ENCODE data around the gene NOG.

Gene NOG

GRCh38 chr17:56596691-56597494, 3.4 kb downstream of the NOG start:
- peak in 1 of 56 donors; percentile 10 for DNase-seq

GRCh38 chr17:56597495-56597990, 4.0 kb downstream of the NOG start:
- DNase-seq, result peak in 4 of 56 donors; percentile 3 to 38 (median 16)

GRCh38 chr17:56598466-56598865, 5.0 kb downstream of the NOG start:
- no peak for DNase-seq

- no peak for DNase-seq
These were observed 5.6 kb downstream of the NOG start for GRCh38 chr17:56599088-56599487.

GRCh38 chr17:56599566-56599965, 6.1 kb downstream of the NOG start:
- no peak for DNase-seq

- DNase-seq, result no peak
These were observed 6.8 kb downstream of the NOG start for GRCh38 chr17:56600256-56600655.

- DNase-seq, result no peak
These were observed 8.1 kb downstream of the NOG start for GRCh38 chr17:56601591-56601990.

- DNase-seq, result no peak
These were observed 9.0 kb downstream of the NOG start for GRCh38 chr17:56602292-56603130.

GRCh38 chr17:56603486-56604238, 10.2 kb downstream of the NOG start:
- no peak for DNase-seq

GRCh38 chr17:56604691-56605290, 11.3 kb downstream of the NOG start:
- no peak for DNase-seq

GRCh38 chr17:56608944-56609343, 15.4 kb downstream of the NOG start:
- DNase-seq, result peak in 3 of 56 donors; percentile 10 to 19 (median 16)

- no peak for DNase-seq
These were observed 16.8 kb downstream of the NOG start for GRCh38 chr17:56610321-56610720.

GRCh38 chr17:56613131-56613530, 19.6 kb downstream of the NOG start:
- no peak for DNase-seq

GRCh38 chr17:56614522-56614921, 21.0 kb downstream of the NOG start:
- DNase-seq, result no peak

GRCh38 chr17:56616239-56616638, 22.7 kb downstream of the NOG start:
- no peak for DNase-seq

- DNase-seq, result no peak
These were observed 29.9 kb downstream of the NOG start for GRCh38 chr17:56623383-56623782.

- no peak for DNase-seq
These were observed 30.8 kb downstream of the NOG start for GRCh38 chr17:56624309-56624708.

GRCh38 chr17:56624912-56625311, 31.4 kb downstream of the NOG start:
- no peak for DNase-seq

- DNase-seq, result no peak
These were observed 36.1 kb downstream of the NOG start for GRCh38 chr17:56629531-56630075.

- no peak for DNase-seq
These were observed 36.7 kb downstream of the NOG start for GRCh38 chr17:56630202-56630601.

GRCh38 chr17:56633681-56634080, 40.2 kb downstream of the NOG start:
- DNase-seq, result no peak
